Tibial artery (tissue), 4 donors: ENCODE results near the gene LDHA.
A peak's percentile ranks its signal among the peaks of the same experiment; 100 is the strongest.

ENCODE experiments used
- DNase-seq, 2 donors: peaks; one replicate each; pipeline ENCODE4 v3.0.0-alpha.2; 2019
- H3K27ac ChIP-seq, 2 donors: fragments of 200-600 bp; sonication (generic) in 1 of 2; 1 replicate in 1 of 2; 2 replicates in 1 of 2; pipeline ENCODE4 v1.5.1; 2018 to 2019; ENCODE audit warnings: mild to moderate bottlenecking in 1 of 2
- H3K27me3 ChIP-seq, 2 donors: fragments of 200-600 bp; sonication (generic) in 1 of 2; one replicate each; pipeline versions ENCODE4 v1.5.1 to v1.6.0; 2016 to 2019
- H3K36me3 ChIP-seq, 3 donors: fragments of 200-600 bp; sonication (generic) in 2 of 3; one replicate each; pipeline ENCODE4 v1.5.1; 2016 to 2019; ENCODE audit warnings: mild to moderate bottlenecking in 2 of 3
- H3K4me1 ChIP-seq, 4 donors: fragments of 200-600 bp; sonication (generic) in 2 of 4; 1 replicate in 3 of 4; 2 replicates in 1 of 4; pipeline ENCODE4 v1.5.1; 2016 to 2019
- H3K4me3 ChIP-seq, 2 donors: fragments of 200-600 bp; sonication (generic) in 1 of 2; 1 replicate in 1 of 2; 2 replicates in 1 of 2; pipeline ENCODE4 v1.5.1; 2018 to 2019; ENCODE audit warnings: mild to moderate bottlenecking in 2 of 2
- H3K9me3 ChIP-seq, 3 donors: fragments of 200-600 bp; sonication (generic) in 1 of 3; one replicate each; pipeline ENCODE4 v1.5.1; 2016 to 2019
- intact Hi-C: fragments of 100-400 bp; cut with DNase I; formaldehyde crosslinking; loops from one replicate; pipeline ENCODE4 v1.15.0; 2023; ENCODE audit warnings: low total_unique reads
- TF ChIP-seq, protein P1 (sequence below), 2 experiments: fragments of 200-600 bp in 1 of 2; fragments of 450-650 bp in 1 of 2; IDR thresholded peaks; one replicate each; pipeline ENCODE4 v1.5.1; 2017 to 2019; ENCODE audit warnings: antibody characterized with exemption in 2 of 2, mild to moderate bottlenecking in 1 of 2, moderate library complexity in 1 of 2

The LDHA gene

DNA sequence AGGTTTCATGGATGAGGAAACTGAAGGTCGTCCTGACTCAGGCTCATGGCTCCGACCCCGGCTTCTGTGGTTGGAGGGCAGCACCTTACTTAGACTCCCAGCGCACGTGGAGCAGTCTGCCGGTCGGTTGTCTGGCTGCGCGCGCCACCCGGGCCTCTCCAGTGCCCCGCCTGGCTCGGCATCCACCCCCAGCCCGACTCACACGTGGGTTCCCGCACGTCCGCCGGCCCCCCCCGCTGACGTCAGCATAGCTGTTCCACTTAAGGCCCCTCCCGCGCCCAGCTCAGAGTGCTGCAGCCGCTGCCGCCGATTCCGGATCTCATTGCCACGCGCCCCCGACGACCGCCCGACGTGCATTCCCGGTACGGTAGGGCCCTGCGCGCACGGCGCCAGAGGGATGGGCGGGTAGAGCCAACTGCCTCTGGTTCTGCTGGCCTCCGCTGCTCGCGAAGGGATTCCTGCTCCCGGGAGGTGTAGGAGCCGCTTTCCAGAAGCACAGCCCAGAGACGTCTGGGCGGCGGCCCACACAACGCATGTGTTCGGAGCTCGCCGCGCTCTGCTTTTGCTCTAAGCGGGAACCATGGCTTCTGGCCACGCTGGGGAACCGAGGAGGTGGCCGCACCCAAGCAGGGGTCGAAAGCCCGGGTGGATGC is at the start of gene LDHA:
LDHA (plus strand) TSS at position 289 of the 653 bp plus-strand sequence. CDS start 2,280 bp downstream, outside the sequence.
- intact Hi-C loops, result loop anchor here (10.0 kb wide), 3 partner anchors 130 to 1790 kb away; partner anchors contain the start of genes SPTY2D1 and TSG101
- Histone ChIP-seq H3K4me1 (peaks cover 0 to 45% (median 27%) of the 10 kb centered on the region in 4 donors), H3K27ac (peak within 1 kb of the TSS; percentile 97 to 99)

DNA sequence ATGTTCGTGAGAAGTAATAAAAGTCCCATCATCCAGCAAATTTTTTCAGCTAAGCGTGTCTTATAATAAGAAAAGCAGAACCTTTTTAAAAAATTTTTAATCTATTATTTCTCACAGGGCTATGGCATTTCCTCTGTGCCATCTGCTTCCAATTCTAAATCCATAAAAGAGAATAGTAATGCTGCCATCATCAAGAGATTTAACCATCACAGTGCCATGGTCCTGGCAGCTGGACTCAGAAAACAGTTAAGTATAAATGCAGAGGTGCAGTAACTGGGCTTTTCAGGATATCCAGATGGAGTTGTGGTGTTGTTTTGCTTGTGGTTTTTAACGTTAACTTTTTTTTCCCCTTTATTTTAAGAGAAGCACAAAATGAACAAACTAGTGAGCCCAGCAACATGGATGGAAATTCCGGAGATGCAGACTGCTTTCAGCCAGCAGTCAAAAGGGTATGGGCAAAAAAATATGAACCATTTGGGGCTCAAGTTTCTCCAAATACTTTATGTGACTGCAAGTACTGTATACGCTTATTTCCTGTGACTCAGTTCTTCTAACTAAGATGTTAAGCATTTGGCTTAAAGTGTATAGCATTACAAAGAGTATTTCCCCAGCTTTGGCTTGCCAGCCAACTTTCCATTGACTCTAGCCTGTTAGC is 46.8 kb upstream of the LDHA start:
- Histone ChIP-seq H3K4me3 (no peak overlapping the region), H3K9me3 (no peaks in the 10 kb centered on the region), H3K36me3 (peaks cover 56 to 84% (median 59%) of the 10 kb centered on the region in 3 donors), H3K4me1 (no peaks in the 10 kb centered on the region), H3K27ac (no peak overlapping the region), H3K27me3 (no peaks in the 10 kb centered on the region)
- no peak for DNase-seq
- intact Hi-C loops, result no loop called here
- TF ChIP-seq, protein P1, sequence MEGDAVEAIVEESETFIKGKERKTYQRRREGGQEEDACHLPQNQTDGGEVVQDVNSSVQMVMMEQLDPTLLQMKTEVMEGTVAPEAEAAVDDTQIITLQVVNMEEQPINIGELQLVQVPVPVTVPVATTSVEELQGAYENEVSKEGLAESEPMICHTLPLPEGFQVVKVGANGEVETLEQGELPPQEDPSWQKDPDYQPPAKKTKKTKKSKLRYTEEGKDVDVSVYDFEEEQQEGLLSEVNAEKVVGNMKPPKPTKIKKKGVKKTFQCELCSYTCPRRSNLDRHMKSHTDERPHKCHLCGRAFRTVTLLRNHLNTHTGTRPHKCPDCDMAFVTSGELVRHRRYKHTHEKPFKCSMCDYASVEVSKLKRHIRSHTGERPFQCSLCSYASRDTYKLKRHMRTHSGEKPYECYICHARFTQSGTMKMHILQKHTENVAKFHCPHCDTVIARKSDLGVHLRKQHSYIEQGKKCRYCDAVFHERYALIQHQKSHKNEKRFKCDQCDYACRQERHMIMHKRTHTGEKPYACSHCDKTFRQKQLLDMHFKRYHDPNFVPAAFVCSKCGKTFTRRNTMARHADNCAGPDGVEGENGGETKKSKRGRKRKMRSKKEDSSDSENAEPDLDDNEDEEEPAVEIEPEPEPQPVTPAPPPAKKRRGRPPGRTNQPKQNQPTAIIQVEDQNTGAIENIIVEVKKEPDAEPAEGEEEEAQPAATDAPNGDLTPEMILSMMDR (IDR thresholded peaks at IDR 0.05), result no peak

More for the DNA sequence above, at the start of gene LDHA:
- Histone ChIP-seq H3K9me3 (no peaks in the 10 kb centered on the region), H3K4me3 (peak within 1 kb of the TSS; percentile 90 to 97), H3K27me3 (no peaks in the 10 kb centered on the region), H3K36me3 (peaks cover 26 to 30% (median 27%) of the 10 kb centered on the region in 3 donors)
- TF ChIP-seq, protein P1 (IDR thresholded peaks at IDR 0.05), result peak in 1 of 2 experiments; percentile 24
- peak; percentile 98 to 99 for DNase-seq

- no peaks in the 10 kb centered on the region for H3K27me3 ChIP-seq
- no peak overlapping the region for H3K27ac ChIP-seq
- intact Hi-C loops, result no loop called here
- no peaks in the 10 kb centered on the region for H3K4me1 ChIP-seq
- TF ChIP-seq, protein P1 (IDR thresholded peaks at IDR 0.05), result no peak
- no peak for DNase-seq
- H3K9me3 ChIP-seq, result no peaks in the 10 kb centered on the region
- no peak overlapping the region for H3K4me3 ChIP-seq
- H3K36me3 ChIP-seq, result peaks cover 53 to 82% (median 56%) of the 10 kb centered on the region in 3 donors
These were observed 41.8 kb upstream of the LDHA start for GRCh38 chr11:18352581-18352980.

- H3K27me3 ChIP-seq, result no peaks in the 10 kb centered on the region
- H3K36me3 ChIP-seq, result peaks cover 75 to 96% (median 80%) of the 10 kb centered on the region in 3 donors
- intact Hi-C loops, result no loop called here
- H3K4me3 ChIP-seq, result no peak overlapping the region
- H3K9me3 ChIP-seq, result no peaks in the 10 kb centered on the region
- H3K4me1 ChIP-seq, result no peaks in the 10 kb centered on the region
- H3K27ac ChIP-seq, result no peak overlapping the region
- no peak for DNase-seq
- TF ChIP-seq, protein P1 (IDR thresholded peaks at IDR 0.05), result no peak
These were observed 35.7 kb upstream of the LDHA start for GRCh38 chr11:18358646-18359045.

DNA sequence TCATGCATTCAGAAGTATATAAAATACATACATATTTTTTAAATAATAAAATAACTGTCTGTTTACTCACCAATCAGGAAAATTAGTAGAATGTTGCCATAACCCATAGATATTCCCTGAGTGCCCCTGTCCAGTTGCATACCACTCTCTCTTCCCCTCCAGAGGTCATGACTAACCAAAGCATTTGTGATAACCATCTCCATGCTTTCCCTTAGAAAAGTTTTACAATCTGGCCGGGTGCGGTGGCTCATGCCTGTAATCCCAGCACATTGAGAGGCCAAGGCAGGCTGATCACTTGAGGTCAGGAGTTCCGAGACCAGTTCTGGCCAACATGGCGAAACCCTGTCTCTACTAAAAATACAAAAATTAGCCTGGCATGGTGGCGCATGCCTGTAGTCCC is 33.2 kb upstream of the LDHA start:
- H3K27me3 ChIP-seq, result no peaks in the 10 kb centered on the region
- H3K4me3 ChIP-seq, result no peak overlapping the region
- DNase-seq, result no peak
- TF ChIP-seq, protein P1 (IDR thresholded peaks at IDR 0.05), result no peak
- H3K4me1 ChIP-seq, result no peaks in the 10 kb centered on the region
- no peak overlapping the region for H3K27ac ChIP-seq
- H3K36me3 ChIP-seq, result peaks cover 82 to 100% (median 97%) of the 10 kb centered on the region in 3 donors
- H3K9me3 ChIP-seq, result no peaks in the 10 kb centered on the region
- intact Hi-C loops, result no loop called here
